Neural cell (in vitro differentiated cells): ENCODE data around the gene C1QTNF9.

Source experiments
- EP300 ChIP-seq: fragments of 450-650 bp; conservative IDR thresholded peaks from 2 replicates; pipeline ENCODE4 v1.6.1; 2014; ENCODE audit warnings: antibody characterized with exemption, mild to moderate bottlenecking, moderate library complexity; ENCODE audit not compliant: poor library complexity, severe bottlenecking
- EZH2 ChIP-seq: fragments of 200-600, 300-800 bp; shearing (Covaris generic), sonication (generic); IDR thresholded peaks from 2 replicates; pipeline ENCODE4 v1.6.1; 2014; ENCODE audit warnings: antibody characterized with exemption, low read length, borderline replicate concordance, mild to moderate bottlenecking; ENCODE audit not compliant: insufficient read depth, poor library complexity, severe bottlenecking
- RAD21 ChIP-seq: fragments of 450-650 bp; conservative IDR thresholded peaks from 2 replicates; pipeline ENCODE4 v1.6.1; 2014; ENCODE audit warnings: antibody characterized with exemption, mild to moderate bottlenecking, moderate library complexity
- SMC3 ChIP-seq: fragments of 450-650 bp; conservative IDR thresholded peaks from 2 replicates; pipeline ENCODE4 v1.6.1; 2014; ENCODE audit warnings: antibody characterized with exemption, mild to moderate bottlenecking, moderate library complexity; ENCODE audit not compliant: poor library complexity
- TAF1 ChIP-seq: IDR thresholded peaks from 2 replicates; pipeline ENCODE4 v1.6.1; 2012; ENCODE audit warnings: low read depth
- TF ChIP-seq, protein P1 (sequence below): fragments of 450-650 bp; IDR thresholded peaks from 2 replicates; pipeline ENCODE4 v1.5.1; 2014; ENCODE audit warnings: antibody characterized with exemption, mild to moderate bottlenecking, moderate library complexity; ENCODE audit not compliant: poor library complexity, severe bottlenecking
- TF ChIP-seq, protein P2 (sequence below): IDR thresholded peaks from 2 replicates; pipeline ENCODE4 v1.6.1; 2012; ENCODE audit warnings: borderline replicate concordance

DNA sequence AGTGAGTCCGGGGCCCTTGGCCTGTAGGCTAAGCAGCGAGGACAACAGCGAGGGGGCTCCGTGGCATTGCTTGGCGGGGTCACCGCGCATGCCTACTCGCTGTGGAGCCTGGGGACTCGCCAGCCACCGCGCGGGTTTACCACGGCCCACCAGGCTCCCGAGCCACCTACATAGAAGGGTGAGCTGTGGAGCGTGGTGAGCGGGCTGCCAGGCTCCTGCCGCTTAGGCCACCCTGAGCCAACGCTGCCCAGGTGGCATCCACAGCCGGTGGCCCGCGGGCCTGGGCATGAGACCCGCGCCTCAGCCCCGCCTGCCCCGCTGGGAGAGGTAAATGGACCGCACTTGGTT lies 31.2 kb downstream of the C1QTNF9 start:
- TF ChIP-seq, protein P1, sequence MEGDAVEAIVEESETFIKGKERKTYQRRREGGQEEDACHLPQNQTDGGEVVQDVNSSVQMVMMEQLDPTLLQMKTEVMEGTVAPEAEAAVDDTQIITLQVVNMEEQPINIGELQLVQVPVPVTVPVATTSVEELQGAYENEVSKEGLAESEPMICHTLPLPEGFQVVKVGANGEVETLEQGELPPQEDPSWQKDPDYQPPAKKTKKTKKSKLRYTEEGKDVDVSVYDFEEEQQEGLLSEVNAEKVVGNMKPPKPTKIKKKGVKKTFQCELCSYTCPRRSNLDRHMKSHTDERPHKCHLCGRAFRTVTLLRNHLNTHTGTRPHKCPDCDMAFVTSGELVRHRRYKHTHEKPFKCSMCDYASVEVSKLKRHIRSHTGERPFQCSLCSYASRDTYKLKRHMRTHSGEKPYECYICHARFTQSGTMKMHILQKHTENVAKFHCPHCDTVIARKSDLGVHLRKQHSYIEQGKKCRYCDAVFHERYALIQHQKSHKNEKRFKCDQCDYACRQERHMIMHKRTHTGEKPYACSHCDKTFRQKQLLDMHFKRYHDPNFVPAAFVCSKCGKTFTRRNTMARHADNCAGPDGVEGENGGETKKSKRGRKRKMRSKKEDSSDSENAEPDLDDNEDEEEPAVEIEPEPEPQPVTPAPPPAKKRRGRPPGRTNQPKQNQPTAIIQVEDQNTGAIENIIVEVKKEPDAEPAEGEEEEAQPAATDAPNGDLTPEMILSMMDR: no peak
- TF ChIP-seq EP300 (no peak), SMC3 (no peak), EZH2 (no peak), TAF1 (no peak), RAD21 (no peak)
- TF ChIP-seq, protein P2, sequence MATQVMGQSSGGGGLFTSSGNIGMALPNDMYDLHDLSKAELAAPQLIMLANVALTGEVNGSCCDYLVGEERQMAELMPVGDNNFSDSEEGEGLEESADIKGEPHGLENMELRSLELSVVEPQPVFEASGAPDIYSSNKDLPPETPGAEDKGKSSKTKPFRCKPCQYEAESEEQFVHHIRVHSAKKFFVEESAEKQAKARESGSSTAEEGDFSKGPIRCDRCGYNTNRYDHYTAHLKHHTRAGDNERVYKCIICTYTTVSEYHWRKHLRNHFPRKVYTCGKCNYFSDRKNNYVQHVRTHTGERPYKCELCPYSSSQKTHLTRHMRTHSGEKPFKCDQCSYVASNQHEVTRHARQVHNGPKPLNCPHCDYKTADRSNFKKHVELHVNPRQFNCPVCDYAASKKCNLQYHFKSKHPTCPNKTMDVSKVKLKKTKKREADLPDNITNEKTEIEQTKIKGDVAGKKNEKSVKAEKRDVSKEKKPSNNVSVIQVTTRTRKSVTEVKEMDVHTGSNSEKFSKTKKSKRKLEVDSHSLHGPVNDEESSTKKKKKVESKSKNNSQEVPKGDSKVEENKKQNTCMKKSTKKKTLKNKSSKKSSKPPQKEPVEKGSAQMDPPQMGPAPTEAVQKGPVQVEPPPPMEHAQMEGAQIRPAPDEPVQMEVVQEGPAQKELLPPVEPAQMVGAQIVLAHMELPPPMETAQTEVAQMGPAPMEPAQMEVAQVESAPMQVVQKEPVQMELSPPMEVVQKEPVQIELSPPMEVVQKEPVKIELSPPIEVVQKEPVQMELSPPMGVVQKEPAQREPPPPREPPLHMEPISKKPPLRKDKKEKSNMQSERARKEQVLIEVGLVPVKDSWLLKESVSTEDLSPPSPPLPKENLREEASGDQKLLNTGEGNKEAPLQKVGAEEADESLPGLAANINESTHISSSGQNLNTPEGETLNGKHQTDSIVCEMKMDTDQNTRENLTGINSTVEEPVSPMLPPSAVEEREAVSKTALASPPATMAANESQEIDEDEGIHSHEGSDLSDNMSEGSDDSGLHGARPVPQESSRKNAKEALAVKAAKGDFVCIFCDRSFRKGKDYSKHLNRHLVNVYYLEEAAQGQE: no peak
